ENCODE measurements around the gene CDK14.

Gene CDK14

GRCh38 chr7:91142743-91143142, 546.6 kb downstream of the CDK14 start:
- TF ChIP-seq CTCF (IDR thresholded peaks at IDR 0.05), result no peak

GRCh38 chr7:91149341-91150246, 553.5 kb downstream of the CDK14 start:
- TF ChIP-seq CTCF (IDR thresholded peaks at IDR 0.05), result no peak

GRCh38 chr7:91151916-91152315, 555.8 kb downstream of the CDK14 start:
- no peak for TF ChIP-seq CTCF (IDR thresholded peaks at IDR 0.05)

GRCh38 chr7:91156316-91157185, 560.4 kb downstream of the CDK14 start:
- TF ChIP-seq CTCF (IDR thresholded peaks at IDR 0.05), result no peak

- no peak for TF ChIP-seq CTCF (IDR thresholded peaks at IDR 0.05)
Observed at GRCh38 chr7:91157579-91158320, 561.6 kb downstream of the CDK14 start.

GRCh38 chr7:91162436-91162835, 566.3 kb downstream of the CDK14 start:
- TF ChIP-seq CTCF (IDR thresholded peaks at IDR 0.05), result no peak

GRCh38 chr7:91164506-91164905, 568.4 kb downstream of the CDK14 start:
- TF ChIP-seq CTCF (IDR thresholded peaks at IDR 0.05), result no peak

All from LNCAP (cell line).